GM23338 (cell line): Measurements from ENCODE around the gene PITPNC1. TPM values are rescaled to one million over a fixed set of nuclear protein-coding genes. Genes with fewer than 3 reads are reported as not detected.

Source experiments
- CREB1 ChIP-seq: fragments of 250-450 bp; sonication (Bioruptor Pico); IDR thresholded peaks from 2 replicates; pipeline ENCODE4 v1.5.0; 2020; ENCODE audit warnings: low read depth, mild to moderate bottlenecking, moderate library complexity
- CTCF ChIP-seq, 2 experiments: fragments of 200-600 bp in 1 of 2; sonication (generic) in 1 of 2; conservative IDR thresholded peaks; 2 replicates each; pipeline versions ENCODE4 v1.5.1 to v1.6.1; 2016 to 2017; ENCODE audit warnings: antibody characterized with exemption in 2 of 2, low read depth in 2 of 2, mild to moderate bottlenecking in 2 of 2, moderate library complexity in 1 of 2
- ETS1 ChIP-seq: IDR thresholded peaks from 2 replicates; pipeline ENCODE4 v1.6.1; 2016; ENCODE audit warnings: antibody characterized with exemption
- EZH2 ChIP-seq: fragments of 200-600 bp; sonication (generic); IDR thresholded peaks from one replicate; pipeline ENCODE4 v1.8.0; 2017; ENCODE audit warnings: antibody characterized with exemption, mild to moderate bottlenecking, low read depth; ENCODE audit not compliant: unreplicated experiment
- EZH2phosphoT487 ChIP-seq: fragments of 200-600 bp; sonication (generic); IDR thresholded peaks from one replicate; pipeline ENCODE4 v1.8.1; 2018; ENCODE audit warnings: antibody characterized with exemption; ENCODE audit not compliant: unreplicated experiment
- JUNB ChIP-seq: IDR thresholded peaks from one replicate; pipeline ENCODE4 v1.6.1; 2016; ENCODE audit warnings: antibody characterized with exemption; ENCODE audit not compliant: unreplicated experiment
- NANOG ChIP-seq: IDR thresholded peaks from 2 replicates; pipeline ENCODE4 v1.6.1; 2016; ENCODE audit warnings: antibody characterized with exemption, borderline replicate concordance
- POLR2AphosphoS5 ChIP-seq: IDR thresholded peaks from 2 replicates; pipeline ENCODE4 v1.6.1; 2016; ENCODE audit warnings: antibody characterized with exemption, low read depth
- STAT1 ChIP-seq: IDR thresholded peaks from one replicate; pipeline ENCODE4 v1.6.1; 2016; ENCODE audit warnings: antibody characterized with exemption; ENCODE audit not compliant: unreplicated experiment
- ZNF114 ChIP-seq: fragments of 250-450 bp; sonication (Bioruptor Pico); IDR thresholded peaks from 2 replicates; pipeline ENCODE4 v1.5.0; 2020; ENCODE audit warnings: mild to moderate bottlenecking, moderate library complexity
- ZNF462 ChIP-seq: fragments of 250-450 bp; sonication (Bioruptor Pico); IDR thresholded peaks from 2 replicates; pipeline ENCODE4 v1.5.0; 2020; ENCODE audit warnings: mild to moderate bottlenecking, moderate library complexity
- polyA plus RNA-seq: library from polyadenylated mRNA; unstranded; fragments of >200 nt; fragmentation: Nextera tagmentation; extraction: Ambion mirVana; gene quantifications from 2 replicates; pipeline ENCODE4 v1.2.1, GENCODE V29; 2016
- total RNA-seq: library from RNA; depleted of rRNA; stranded (reverse); fragments of >200 nt; shearing (Covaris generic); gene quantifications from 2 replicates; pipeline ENCODE4 v1.2.3, GENCODE V29; 2014

Gene PITPNC1
- total and polyA plus RNA-seq, 2 experiments from 2014 or later = 23.0 to 32.6 TPM

GRCh38 chr17:67375716-67376115 is 1.4 kb upstream of the PITPNC1 start (continued):
- TF ChIP-seq ZNF462 (CRISPR knock-in tag) = no peak
- no peak for TF ChIP-seq EZH2
- TF ChIP-seq ETS1 = no peak
- TF ChIP-seq CTCF (conservative IDR thresholded peaks at IDR 0.05; ENCODE audit: low read depth in 2 of 2) = no peak
- no peak for TF ChIP-seq ZNF114
- no peak for TF ChIP-seq NANOG
- no peak for TF ChIP-seq POLR2AphosphoS5
- TF ChIP-seq EZH2phosphoT487 = no peak
- no peak for TF ChIP-seq JUNB
- no peak for TF ChIP-seq STAT1
- no peak for TF ChIP-seq CREB1 (CRISPR knock-in tag)
